OCI-LY3 (cell line): ENCODE measurements around the gene CERS3.

Source experiments
- CTCF ChIP-seq: fragments of 200-600, 300-600 bp; sonication (generic); IDR thresholded peaks from 2 replicates; pipeline ENCODE4 v1.5.1; 2014; ENCODE audit warnings: antibody characterized with exemption, low read length, low read depth
- EZH2phosphoT487 ChIP-seq: fragments of 200-600 bp; shearing (Covaris generic); IDR thresholded peaks from 2 replicates; pipeline ENCODE4 v1.6.1; 2018; ENCODE audit warnings: antibody characterized with exemption, mixed run types, low read depth

DNA sequence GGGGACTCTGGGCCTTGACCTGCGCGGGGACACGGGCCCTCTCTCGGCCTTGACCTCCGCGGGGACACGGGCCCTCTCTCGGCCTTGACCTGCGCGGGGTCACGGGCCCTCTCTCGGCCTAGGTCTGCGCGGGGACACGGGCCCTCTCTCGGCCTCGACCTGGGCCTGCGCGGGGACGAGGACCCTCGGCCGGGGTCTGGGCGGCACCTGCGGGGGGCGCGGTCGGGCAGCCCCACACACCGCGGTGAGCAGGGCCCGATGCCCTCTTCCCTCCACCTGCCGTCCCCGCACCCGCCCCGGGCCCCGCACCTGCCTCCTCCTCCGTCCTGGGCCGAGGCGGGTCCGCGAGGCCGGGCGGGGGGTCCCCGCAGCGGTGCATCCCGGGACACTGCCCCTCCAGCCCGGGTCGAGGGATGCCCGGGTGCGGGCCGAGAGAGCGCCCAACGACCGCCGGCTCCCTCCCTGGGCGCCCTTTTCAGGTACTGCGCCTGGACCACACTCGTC, 15.6 kb upstream of the CERS3 start:
- TF ChIP-seq CTCF (no peak), EZH2phosphoT487 (no peak)
